EH (cell line): ENCODE data around the gene PRL.
A peak's percentile ranks its signal among the peaks of the same experiment; 100 is the strongest.

ENCODE experiments used
- DNase-seq: peaks from one replicate; pipeline ENCODE4 v3.0.0-alpha.2; 2015; ENCODE audit warnings: low read depth

The PRL gene

GRCh38 chr6:22294301-22294700, 2.5 kb downstream of the PRL start:
- no peak for DNase-seq

GRCh38 chr6:22290045-22290444, 6.8 kb downstream of the PRL start:
- no peak for DNase-seq

- DNase-seq: no peak
Observed at GRCh38 chr6:22288721-22289120, 8.1 kb downstream of the PRL start.

- no peak for DNase-seq
Observed at GRCh38 chr6:22284666-22285065, 12.2 kb downstream of the PRL start.

GRCh38 chr6:22281341-22282085, 15.3 kb downstream of the PRL start:
- no peak for DNase-seq

GRCh38 chr6:22279427-22279826, 17.4 kb downstream of the PRL start:
- no peak for DNase-seq

- no peak for DNase-seq
Observed at GRCh38 chr6:22271081-22271480, 25.8 kb downstream of the PRL start.

GRCh38 chr6:22263748-22264147, 33.1 kb downstream of the PRL start:
- no peak for DNase-seq

- no peak for DNase-seq
Observed at GRCh38 chr6:22254886-22255285, 42.0 kb downstream of the PRL start.

- DNase-seq: no peak
Observed at GRCh38 chr6:22253955-22254655, 42.7 kb downstream of the PRL start.

- peak; percentile 82 for DNase-seq
Observed at GRCh38 chr6:22251348-22251747, 45.5 kb downstream of the PRL start.

GRCh38 chr6:22250486-22250885, 46.4 kb downstream of the PRL start:
- DNase-seq: no peak

GRCh38 chr6:22249711-22250350, 47.0 kb downstream of the PRL start:
- no peak for DNase-seq

GRCh38 chr6:22248513-22249308, 48.1 kb downstream of the PRL start:
- DNase-seq: peak; percentile 94

- DNase-seq: peak; percentile 25
Observed at GRCh38 chr6:22247916-22248482, 48.8 kb downstream of the PRL start.

GRCh38 chr6:22240025-22240424, 56.8 kb downstream of the PRL start:
- no peak for DNase-seq

GRCh38 chr6:22239261-22239921, 57.4 kb downstream of the PRL start:
- DNase-seq: no peak

- DNase-seq: no peak
Observed at GRCh38 chr6:22238861-22239260, 58.0 kb downstream of the PRL start.

- no peak for DNase-seq
Observed at GRCh38 chr6:22237526-22237925, 59.3 kb downstream of the PRL start.
